HG03025 (cell line): Measurements from ENCODE around the gene AOC2.
"Not testable (repeated sequence)": the region's sequence is repeated elsewhere in the genome, so short reads cannot be mapped to it uniquely, and the experiment has no call there.

Experiments used
- ATAC-seq: cut with Tn5 transposase; IDR thresholded peaks from one replicate; pipeline ENCODE4 v1.9.1; 2021; ENCODE audit warnings: mild to moderate bottlenecking, moderate library complexity; ENCODE audit not compliant: unreplicated experiment, low FRiP score

AOC2 gene

DNA sequence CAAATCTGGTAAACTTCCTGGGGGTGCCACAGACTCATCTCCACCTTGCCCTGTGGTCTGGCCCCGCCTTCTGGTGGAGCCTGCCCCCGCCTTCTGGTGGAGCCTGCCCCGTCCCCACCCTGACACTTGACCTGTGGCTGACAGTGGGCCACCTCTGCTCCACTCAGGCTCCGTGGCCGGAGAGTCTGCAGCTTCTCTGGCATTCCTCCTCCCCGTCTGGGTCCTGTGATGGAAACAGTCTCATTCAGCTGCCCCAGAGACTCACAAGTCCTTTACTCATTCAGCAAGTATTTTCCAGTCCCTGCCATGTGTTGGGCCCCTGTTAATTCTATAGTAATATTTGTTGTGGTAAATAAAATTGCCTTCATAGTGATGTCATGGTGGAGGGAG lies 35.2 kb downstream of the AOC2 start:
- no peak for ATAC-seq

GRCh38 chr17:42880776-42881310 lies 36.5 kb downstream of the AOC2 start:
- no peak for ATAC-seq

DNA sequence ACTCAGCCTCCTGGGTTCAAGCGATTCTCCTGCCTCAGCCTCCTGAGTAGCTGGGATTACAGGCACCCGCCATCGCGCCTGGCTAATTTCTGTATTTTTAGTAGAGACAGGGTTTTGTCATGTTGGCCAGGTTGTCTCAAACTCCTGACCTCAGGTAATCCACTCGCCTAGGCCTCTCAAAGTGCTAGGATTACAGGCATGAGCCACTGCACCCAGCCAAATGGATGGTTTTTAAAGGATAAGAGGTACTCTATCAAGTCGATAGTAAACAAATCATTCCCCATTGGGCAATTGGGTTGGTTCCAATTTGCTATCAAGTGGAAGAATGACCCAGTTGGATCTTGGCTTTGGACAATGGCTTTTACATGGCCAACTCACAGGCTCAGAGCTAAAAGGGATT lies 37.3 kb downstream of the AOC2 start:
- not testable (repeated sequence) for ATAC-seq

- no peak for ATAC-seq
Measured at GRCh38 chr17:42882166-42882565, 37.8 kb downstream of the AOC2 start.

- no peak for ATAC-seq
Measured at GRCh38 chr17:42883802-42884558, 39.6 kb downstream of the AOC2 start.

GRCh38 chr17:42885806-42886205 lies 41.4 kb downstream of the AOC2 start:
- not testable (repeated sequence) for ATAC-seq

GRCh38 chr17:42886283-42887176 lies 42.1 kb downstream of the AOC2 start:
- ATAC-seq: no peak

DNA sequence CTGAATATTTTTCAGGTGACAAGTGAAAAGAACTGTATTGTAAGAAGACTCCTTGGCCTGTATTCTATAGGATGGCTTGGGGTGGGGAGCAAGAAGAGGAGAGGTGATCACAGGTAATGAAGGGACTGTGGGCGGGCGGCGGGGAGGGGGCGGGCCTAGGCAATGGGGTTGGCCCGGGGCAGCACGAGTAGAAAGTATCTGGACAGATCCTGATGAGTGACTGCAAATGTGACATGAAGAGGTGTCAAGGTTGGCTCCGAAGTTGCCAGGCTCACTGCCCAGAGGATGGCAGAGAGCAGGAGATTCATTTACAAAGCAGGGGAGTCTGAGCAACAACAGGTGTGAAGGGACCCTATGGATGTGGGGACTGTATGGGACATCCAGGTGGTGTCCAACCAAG lies 45.4 kb downstream of the AOC2 start:
- ATAC-seq: no peak

DNA sequence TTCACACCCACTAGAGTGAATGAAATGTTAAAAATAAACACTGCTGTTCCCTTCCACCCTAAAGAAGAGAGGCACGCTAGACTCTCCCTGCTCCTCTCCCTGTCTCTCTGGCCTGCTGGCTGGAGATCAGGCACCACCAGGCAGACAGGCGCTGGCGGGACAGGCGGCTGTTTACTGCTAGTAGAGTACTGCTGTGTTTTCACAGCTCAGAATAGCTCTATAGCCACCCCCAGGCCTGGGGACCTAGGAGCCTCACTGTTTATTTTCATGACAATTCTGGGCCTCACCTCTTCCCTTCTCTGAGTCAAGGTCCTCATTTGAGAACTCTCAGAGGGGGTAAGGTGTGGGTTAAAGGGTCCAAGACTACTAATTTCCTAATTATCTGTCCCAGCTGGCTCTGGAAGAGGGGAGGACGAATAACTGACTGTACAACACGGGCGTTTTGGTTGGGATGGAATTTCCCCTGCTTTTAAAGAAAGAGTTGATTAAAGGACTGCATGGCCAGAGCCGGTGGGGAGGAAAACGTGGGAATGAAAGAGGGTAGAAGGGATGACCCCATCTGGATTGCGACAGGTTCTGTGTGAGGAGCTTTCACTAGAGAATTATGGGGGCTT lies 47.3 kb downstream of the AOC2 start:
- ATAC-seq: no peak

DNA sequence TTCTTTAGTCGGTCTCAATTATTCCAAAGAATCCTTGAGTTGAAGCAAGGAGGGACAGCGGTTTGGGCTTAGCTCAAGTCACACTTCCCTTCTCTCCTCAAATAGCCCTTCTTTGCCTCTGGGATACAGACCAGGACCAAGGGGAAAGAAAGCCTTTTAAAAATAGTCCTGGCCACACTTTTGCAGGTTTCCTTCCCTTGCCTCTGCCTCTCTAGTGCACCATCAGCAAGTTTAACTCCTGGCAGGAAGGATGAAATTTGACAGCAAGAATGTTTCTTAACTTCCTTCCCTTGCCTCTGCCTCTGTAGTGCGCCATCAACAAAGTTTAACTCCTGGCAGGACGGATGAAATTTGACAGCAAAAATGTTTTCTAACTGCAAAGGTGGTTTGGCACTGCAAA lies 49.0 kb downstream of the AOC2 start:
- no peak for ATAC-seq

DNA sequence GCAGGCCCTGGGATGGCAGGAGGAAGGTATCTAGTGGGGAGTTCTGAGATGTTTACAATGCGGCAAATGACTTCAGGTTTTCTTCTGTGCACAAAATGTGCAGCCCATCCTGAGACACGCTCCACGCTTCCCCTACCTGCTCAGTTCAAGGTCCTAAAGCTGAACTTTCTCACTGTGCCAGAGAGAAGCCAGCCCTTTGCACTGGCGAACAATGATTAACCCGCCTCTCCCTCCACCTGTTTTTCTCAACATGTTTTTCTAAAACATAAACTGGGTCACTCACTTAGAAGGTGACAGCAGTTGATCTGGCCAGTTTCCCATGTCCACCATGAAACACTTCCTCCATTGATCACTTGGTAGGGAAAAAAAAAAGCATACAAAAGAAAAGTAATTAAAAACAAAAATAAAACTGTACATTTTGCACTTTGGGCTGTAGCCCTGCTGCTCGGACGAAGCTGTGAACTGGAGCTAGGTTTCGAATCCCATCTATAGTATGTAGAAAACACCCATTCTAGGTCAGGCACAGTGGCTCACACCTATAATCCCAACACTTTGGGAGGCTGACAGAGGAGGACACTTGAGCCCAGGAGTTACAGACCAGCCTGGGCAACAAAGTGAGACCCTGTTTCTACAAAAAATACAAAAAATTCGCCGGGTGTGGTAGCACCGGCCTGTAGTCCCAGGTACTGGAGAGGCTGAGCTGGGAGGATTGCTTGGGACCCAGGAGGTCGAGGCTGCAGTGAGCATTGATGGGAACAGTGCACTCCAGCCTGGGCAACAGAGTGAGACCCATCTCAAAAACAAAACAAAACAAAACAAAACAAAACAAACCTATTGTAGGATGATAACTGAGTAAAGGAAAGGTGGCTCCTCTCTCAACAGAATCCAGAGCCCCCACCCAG lies 50.2 kb downstream of the AOC2 start:
- ATAC-seq: no peak

DNA sequence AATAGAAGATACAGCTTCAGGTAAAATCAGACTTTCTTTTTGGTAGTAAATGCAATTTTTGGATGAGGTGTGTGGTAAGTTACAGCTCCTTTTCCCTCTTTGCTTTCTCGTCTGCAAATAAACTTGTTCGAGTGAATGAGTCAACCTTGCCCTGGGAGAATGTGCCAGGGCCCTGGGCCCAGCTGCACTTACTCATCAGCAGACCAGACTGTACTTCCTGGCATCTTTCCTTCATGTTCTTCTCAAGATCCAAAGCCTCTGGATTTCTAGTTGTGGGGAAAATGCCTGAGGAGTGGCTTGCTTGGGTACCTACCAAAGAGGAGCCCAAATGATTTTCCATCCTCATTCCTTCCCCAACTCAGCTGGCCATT lies 50.8 kb downstream of the AOC2 start:
- ATAC-seq: no peak

DNA sequence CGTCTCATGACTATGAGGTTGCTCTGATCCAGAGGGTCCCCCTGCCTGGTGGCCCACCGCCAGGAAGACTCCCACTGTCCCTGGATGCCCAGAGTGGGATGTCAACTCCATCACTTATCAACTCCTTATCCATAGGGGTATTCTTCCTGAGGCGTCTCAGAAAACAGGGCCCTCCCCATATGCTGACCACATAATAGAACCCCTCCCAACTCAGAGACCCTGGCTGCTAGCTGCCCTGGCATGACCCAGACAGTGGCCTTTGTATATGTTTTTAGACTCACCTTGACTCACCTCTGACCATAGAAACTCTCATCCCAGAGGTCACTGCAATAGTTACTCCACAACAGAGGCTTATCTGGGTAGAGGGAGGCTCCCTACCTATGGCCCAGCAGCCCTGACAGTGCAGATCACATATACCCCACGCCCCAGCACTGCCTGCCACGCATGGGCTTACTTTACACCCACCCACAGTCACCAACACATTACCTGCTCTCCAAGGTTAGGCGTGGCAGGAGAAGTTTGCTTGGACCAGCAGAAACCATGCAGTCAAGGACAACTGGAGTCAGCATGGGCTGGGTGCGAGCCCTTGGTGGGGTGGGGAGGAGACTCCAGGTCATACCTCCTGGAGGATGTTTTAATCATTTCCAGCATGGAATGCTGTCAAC lies 53.9 kb downstream of the AOC2 start:
- ATAC-seq: no peak

- ATAC-seq: not testable (repeated sequence)
Measured at GRCh38 chr17:42899981-42900380, 55.6 kb downstream of the AOC2 start.
